ENCODE data around the gene SMARCD3. TPM values are rescaled to one million over a fixed set of nuclear protein-coding genes. Genes with fewer than 3 reads are reported as not detected.
A peak's percentile ranks its signal among the peaks of the same experiment; 100 is the strongest.

The SMARCD3 gene
- total RNA-seq, 1 experiment from 2014 or later = 4.6 TPM

- intact Hi-C loops (cut with micrococcal nuclease; ENCODE audit: unreplicated experiment) = no loop called here
- CTCF ChIA-PET = no interaction called here
- Histone ChIP-seq H3K4me2 (no peak overlapping the region), H4K20me1 (ENCODE audit: insufficient read depth) (0 out of 2 replicates have a peak, but pooled peaks cover 3% of the 10 kb centered on the region), H3K27ac (no peak overlapping the region), H3K9me3 (ENCODE audit: insufficient read depth, low read depth) (no peaks in the 10 kb centered on the region), H3K4me3 (no peak overlapping the region), H3K79me2 (ENCODE audit: low read depth) (no peaks in the 10 kb centered on the region), H3K9me2 (ENCODE audit: insufficient read depth) (no peaks in the 10 kb centered on the region), H3K36me3 (ENCODE audit: low read depth) (no peaks in the 10 kb centered on the region), H2AFZ (no peak overlapping the region), H3K27me3 (ENCODE audit: insufficient read depth, low read depth) (peaks cover 40% of the 10 kb centered on the region), H3K4me1 (replicated peaks; ENCODE audit: insufficient read depth) (no peaks in the 10 kb centered on the region; the same call in 1 of the 2 replicates), H3F3A (ENCODE audit: insufficient read depth, low read depth) (peaks cover 16% of the 10 kb centered on the region)
- no peak for TF ChIP-seq EZH2 (IDR thresholded peaks at IDR 0.05; ENCODE audit: low read depth)
- BruUV-seq (replicated peaks) = no TSS peak
- POLR2A ChIA-PET (ENCODE audit: unreplicated experiment) = no interaction called here
- DNase-seq = no peak
Measured at GRCh38 chr7:151246102-151246850, 2.2 kb downstream of the SMARCD3 start.

GRCh38 chr7:151245360-151246101 lies 3.0 kb downstream of the SMARCD3 start:
- CTCF ChIA-PET = no interaction called here
- intact Hi-C loops (cut with micrococcal nuclease; ENCODE audit: unreplicated experiment) = no loop called here
- H4K20me1 ChIP-seq (ENCODE audit: insufficient read depth) = 0 out of 2 replicates have a peak, but pooled peaks cover 3% of the 10 kb centered on the region

GRCh38 chr7:151244841-151245346 lies 3.6 kb downstream of the SMARCD3 start:
- no TSS peak for BruUV-seq (replicated peaks)
- H3K79me2 ChIP-seq (ENCODE audit: low read depth) = no peaks in the 10 kb centered on the region
- CTCF ChIA-PET = interaction anchor here (0.6 to 1.9 kb wide), 4 partner anchors 12 to 376 kb away, joined by 6 to 23 read pairs (median 10); partner anchors contain the start of genes ABCF2 and CHPF2
- intact Hi-C loops (cut with micrococcal nuclease; ENCODE audit: unreplicated experiment) = loop anchor here (1.0 to 5.0 kb wide), 2 partner anchors 73 to 467 kb away; no protein-coding TSS in a partner anchor
- peaks cover 16% of the 10 kb centered on the region for H3F3A ChIP-seq (ENCODE audit: insufficient read depth, low read depth)
- peaks cover 26% of the 10 kb centered on the region for H3K27me3 ChIP-seq (ENCODE audit: insufficient read depth, low read depth)
- 0 out of 2 replicates have a peak, but pooled peaks cover 3% of the 10 kb centered on the region for H4K20me1 ChIP-seq (ENCODE audit: insufficient read depth)
- POLR2A ChIA-PET (ENCODE audit: unreplicated experiment) = no interaction called here
- no peak overlapping the region for H3K4me2 ChIP-seq
- no peaks in the 10 kb centered on the region for H3K36me3 ChIP-seq (ENCODE audit: low read depth)
- no peaks in the 10 kb centered on the region for H3K9me2 ChIP-seq (ENCODE audit: insufficient read depth)
- no peak for DNase-seq
- H3K4me3 ChIP-seq = no peak overlapping the region
- H3K9me3 ChIP-seq (ENCODE audit: insufficient read depth, low read depth) = no peaks in the 10 kb centered on the region
- H3K27ac ChIP-seq = no peak overlapping the region
- no peaks in the 10 kb centered on the region; the same call in 1 of the 2 replicates for H3K4me1 ChIP-seq (replicated peaks; ENCODE audit: insufficient read depth)
- H2AFZ ChIP-seq = no peak overlapping the region
- TF ChIP-seq EZH2 (IDR thresholded peaks at IDR 0.05; ENCODE audit: low read depth) = no peak

More at GRCh38 chr7:151245360-151246101, 3.0 kb downstream of the SMARCD3 start:
- Histone ChIP-seq H3K4me1 (replicated peaks; ENCODE audit: insufficient read depth) (no peaks in the 10 kb centered on the region; the same call in 1 of the 2 replicates), H3K27me3 (ENCODE audit: insufficient read depth, low read depth) (peaks cover 33% of the 10 kb centered on the region), H3F3A (ENCODE audit: insufficient read depth, low read depth) (peaks cover 16% of the 10 kb centered on the region), H3K36me3 (ENCODE audit: low read depth) (no peaks in the 10 kb centered on the region), H3K27ac (no peak overlapping the region), H3K4me2 (no peak overlapping the region), H3K9me2 (ENCODE audit: insufficient read depth) (no peaks in the 10 kb centered on the region), H3K4me3 (no peak overlapping the region), H3K9me3 (ENCODE audit: insufficient read depth, low read depth) (no peaks in the 10 kb centered on the region), H2AFZ (no peak overlapping the region), H3K79me2 (ENCODE audit: low read depth) (no peaks in the 10 kb centered on the region)
- POLR2A ChIA-PET (ENCODE audit: unreplicated experiment) = no interaction called here
- TF ChIP-seq EZH2 (IDR thresholded peaks at IDR 0.05; ENCODE audit: low read depth) (no peak), CTCF (conservative IDR thresholded peaks at IDR 0.05) (peak; percentile 47)
- DNase-seq = no peak
- BruUV-seq (replicated peaks) = no TSS peak
